GM19468 (cell line): ENCODE results near the gene MAP4K5.

ENCODE experiments used
- ATAC-seq: cut with Tn5 transposase; IDR thresholded peaks from one replicate; pipeline ENCODE4 v1.9.1; 2021; ENCODE audit warnings: mild to moderate bottlenecking, moderate library complexity, moderate number of reproducible peaks; ENCODE audit not compliant: unreplicated experiment; ENCODE audit errors: extremely low read depth

The MAP4K5 gene

GRCh38 chr14:50407111-50407812, 125.1 kb downstream of the MAP4K5 start:
- ATAC-seq: no peak

GRCh38 chr14:50403419-50403818, 128.9 kb downstream of the MAP4K5 start:
- ATAC-seq: no peak

GRCh38 chr14:50402965-50403364, 129.4 kb downstream of the MAP4K5 start:
- no peak for ATAC-seq

GRCh38 chr14:50400461-50400860, 131.9 kb downstream of the MAP4K5 start:
- no peak for ATAC-seq

GRCh38 chr14:50399251-50400032, 132.9 kb downstream of the MAP4K5 start:
- ATAC-seq: no peak

- ATAC-seq: no peak
Observed at GRCh38 chr14:50398189-50398580, 134.2 kb downstream of the MAP4K5 start.

- ATAC-seq: no peak
Observed at GRCh38 chr14:50397390-50398188, 134.8 kb downstream of the MAP4K5 start.

GRCh38 chr14:50396631-50397389, 135.6 kb downstream of the MAP4K5 start, which contains the start of gene CDKL1:
Gene CDKL1 (minus strand): TSS chr14:50396881. CDS start chr14:50395868, 1,013 bp downstream.
- peak; percentile 19 for ATAC-seq

GRCh38 chr14:50395448-50395847, 136.9 kb downstream of the MAP4K5 start:
- no peak for ATAC-seq

- no peak for ATAC-seq
Observed at GRCh38 chr14:50394713-50395112, 137.7 kb downstream of the MAP4K5 start.

- ATAC-seq: no peak
Observed at GRCh38 chr14:50389668-50390441, 142.5 kb downstream of the MAP4K5 start.

GRCh38 chr14:50388256-50388931, 144.0 kb downstream of the MAP4K5 start:
- ATAC-seq: no peak

GRCh38 chr14:50387548-50387947, 144.8 kb downstream of the MAP4K5 start:
- ATAC-seq: no peak

- ATAC-seq: no peak
Observed at GRCh38 chr14:50383618-50384225, 148.6 kb downstream of the MAP4K5 start.

GRCh38 chr14:50381823-50382287, 150.5 kb downstream of the MAP4K5 start:
- no peak for ATAC-seq

GRCh38 chr14:50381008-50381407, 151.4 kb downstream of the MAP4K5 start:
- no peak for ATAC-seq

GRCh38 chr14:50380455-50380854, 151.9 kb downstream of the MAP4K5 start:
- no peak for ATAC-seq

- no peak for ATAC-seq
Observed at GRCh38 chr14:50379563-50379962, 152.8 kb downstream of the MAP4K5 start.
